OCI-LY7 (cell line): Measurements from ENCODE around the gene PLXNC1. TPM values are rescaled to one million over a fixed set of nuclear protein-coding genes. Genes with fewer than 3 reads are reported as not detected.

Experiments
- BruUV-seq: library from RNA; stranded (reverse); fragments of 400-500 nt; replicated peaks from 2 replicates; lab custom pipeline; 2021; lab: Mats Ljungman, UMichigan
- CTCF ChIA-PET: fragments of 300-600 bp; sonication (Branson Sonifier 250); formaldehyde crosslinking; loops from one replicate; lab custom pipeline; 2022; ENCODE audit warnings: antibody characterized with exemption; ENCODE audit not compliant: unreplicated experiment; lab: Charles Lee
- POLR2A ChIA-PET: fragments of 300-600 bp; sonication (Branson Sonifier 250); formaldehyde crosslinking; loops from one replicate; lab custom pipeline; 2022; ENCODE audit warnings: antibody characterized with exemption; lab: Charles Lee
- DNase-seq: peaks from one replicate; pipeline ENCODE4 v3.0.0-alpha.2; 2015; ENCODE audit warnings: low spot score
- H2AFZ ChIP-seq: fragments of 200-600 bp; sonication (generic), shearing (Covaris generic); 2 replicates; pipeline ENCODE4 v1.6.1; 2014; ENCODE audit warnings: mild to moderate bottlenecking, antibody characterized with exemption, low read length, moderate library complexity
- H3K27ac ChIP-seq: fragments of 200-600 bp; sonication (generic); 2 replicates; pipeline ENCODE4 v1.5.1; 2014; ENCODE audit warnings: mixed run types, low read depth, mild to moderate bottlenecking, moderate library complexity, low read length, inconsistent platforms; ENCODE audit not compliant: poor library complexity, severe bottlenecking
- H3K36me3 ChIP-seq: fragments of 200-600 bp; sonication (generic); 2 replicates; pipeline ENCODE4 v1.6.1; 2014; ENCODE audit warnings: mild to moderate bottlenecking, antibody characterized with exemption, low read length, moderate library complexity, mixed read lengths; ENCODE audit not compliant: insufficient read depth
- H3K4me1 ChIP-seq: fragments of 200-600 bp; sonication (generic); 2 replicates; pipeline ENCODE4 v1.5.1; 2014; ENCODE audit warnings: mild to moderate bottlenecking, low read length; ENCODE audit not compliant: insufficient read depth, poor library complexity, severe bottlenecking
- H3K4me2 ChIP-seq: fragments of 200-600 bp; sonication (generic); 2 replicates; pipeline ENCODE4 v1.6.1; 2014; ENCODE audit warnings: mild to moderate bottlenecking, low read length
- H3K4me3 ChIP-seq: fragments of 200-600 bp; sonication (generic); 2 replicates; pipeline ENCODE4 v1.5.1; 2014; ENCODE audit warnings: mild to moderate bottlenecking, low read depth, low read length; ENCODE audit not compliant: poor library complexity, severe bottlenecking
- H3K79me2 ChIP-seq: fragments of 200-600 bp; sonication (generic); 2 replicates; pipeline ENCODE4 v1.6.1; 2016; ENCODE audit warnings: low read depth, mild to moderate bottlenecking, low read length, moderate library complexity, mixed read lengths; ENCODE audit not compliant: insufficient read depth
- H3K9me2 ChIP-seq: fragments of 200-600 bp; sonication (generic); 2 replicates; pipeline ENCODE4 v1.6.1; 2016; ENCODE audit warnings: mild to moderate bottlenecking, low read length, mixed read lengths; ENCODE audit not compliant: insufficient read depth
- H3K9me3 ChIP-seq: fragments of 200-600 bp; sonication (generic); 2 replicates; pipeline ENCODE4 v1.6.1; 2014; ENCODE audit warnings: mild to moderate bottlenecking, mixed run types, low read length, mixed read lengths
- H4K20me1 ChIP-seq: fragments of 200-600 bp; sonication (generic); 2 replicates; pipeline ENCODE4 v1.6.1; 2014; ENCODE audit warnings: mild to moderate bottlenecking, antibody characterized with exemption, low read length, moderate library complexity, mixed read lengths; ENCODE audit not compliant: insufficient read depth
- EZH2phosphoT487 ChIP-seq: fragments of 200-600 bp; sonication (generic); IDR thresholded peaks from 2 replicates; pipeline ENCODE4 v1.6.1; 2018; ENCODE audit warnings: low read depth, borderline replicate concordance, mild to moderate bottlenecking, mixed run types, antibody characterized with exemption, low read length, moderate library complexity, mixed read lengths
- intact Hi-C: fragments of 100-400 bp; cut with micrococcal nuclease; formaldehyde crosslinking; loops from one replicate; pipeline ENCODE4 v1.10.0; 2022; ENCODE audit not compliant: unreplicated experiment
- total RNA-seq, 2 experiments: library from RNA; depleted of rRNA in 1 of 2; stranded (reverse); fragments of >200 nt in 1 of 2; shearing (Covaris generic) in 1 of 2; gene quantifications; 2 replicates each; pipeline ENCODE4 v1.2.3, GENCODE V29; 2014 to 2022
- TF ChIP-seq, protein P1 (sequence below): fragments of 200-600 bp; sonication (generic); conservative IDR thresholded peaks from 2 replicates; pipeline ENCODE4 v1.5.1; 2014; ENCODE audit warnings: mild to moderate bottlenecking, antibody characterized with exemption, low read length, moderate library complexity, mixed read lengths

Gene PLXNC1
- total RNA-seq, 2 experiments from 2014 or later: 4.5 to 8.0 TPM

DNA sequence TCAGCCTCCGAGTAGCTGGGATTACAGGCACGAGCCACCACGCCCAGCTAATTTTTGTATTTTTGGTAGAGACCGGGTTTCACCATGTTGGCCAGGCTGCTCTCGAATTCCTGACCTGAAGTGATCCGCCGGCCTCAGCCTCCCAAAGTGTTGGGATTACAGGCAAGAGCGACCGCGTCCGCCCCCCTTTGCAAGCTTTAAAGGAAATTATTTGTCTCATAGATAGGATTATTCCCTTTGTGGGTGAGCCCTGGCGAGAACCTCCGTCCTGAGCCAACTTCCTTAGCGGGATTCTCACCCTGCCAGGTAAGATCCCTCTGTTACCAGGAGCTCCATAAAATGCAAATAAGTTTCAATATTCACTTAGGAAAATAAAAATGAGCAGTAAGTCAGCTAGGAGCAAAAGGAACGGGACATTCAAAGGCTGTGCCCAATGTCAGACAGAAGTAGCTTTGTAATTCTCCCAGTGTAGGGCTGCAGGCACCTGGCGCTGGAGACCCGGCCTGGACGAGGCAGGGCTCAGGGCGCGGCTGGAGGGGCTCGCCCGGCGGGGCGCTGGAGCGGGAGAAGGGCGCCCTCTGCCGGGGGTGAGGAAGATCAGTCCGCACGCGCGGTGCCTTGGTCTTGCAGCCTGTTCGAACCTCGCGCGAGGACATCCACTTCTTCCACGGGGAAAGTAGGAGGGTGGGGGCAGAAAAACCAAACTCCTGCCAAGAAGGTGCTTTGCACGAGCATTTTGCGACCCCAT, 47.2 kb upstream of the PLXNC1 start:
- intact Hi-C loops: loop anchor here (1.0 to 10.0 kb wide), 3 partner anchors 532 to 1114 kb away; no protein-coding TSS in a partner anchor
- no TSS peak for BruUV-seq
- no peaks in the 10 kb centered on the region for H3K9me3 ChIP-seq
- H3K4me3 ChIP-seq: no peak overlapping the region
- no peak overlapping the region for H3K27ac ChIP-seq
- CTCF ChIA-PET: interaction anchor here (0.5 to 1.9 kb wide), 4 partner anchors 77 to 532 kb away, joined by 3 to 9 read pairs (median 3); no protein-coding TSS in a partner anchor
- DNase-seq: peak; percentile 71
- H3K4me2 ChIP-seq: no peak overlapping the region
- TF ChIP-seq, protein P1, sequence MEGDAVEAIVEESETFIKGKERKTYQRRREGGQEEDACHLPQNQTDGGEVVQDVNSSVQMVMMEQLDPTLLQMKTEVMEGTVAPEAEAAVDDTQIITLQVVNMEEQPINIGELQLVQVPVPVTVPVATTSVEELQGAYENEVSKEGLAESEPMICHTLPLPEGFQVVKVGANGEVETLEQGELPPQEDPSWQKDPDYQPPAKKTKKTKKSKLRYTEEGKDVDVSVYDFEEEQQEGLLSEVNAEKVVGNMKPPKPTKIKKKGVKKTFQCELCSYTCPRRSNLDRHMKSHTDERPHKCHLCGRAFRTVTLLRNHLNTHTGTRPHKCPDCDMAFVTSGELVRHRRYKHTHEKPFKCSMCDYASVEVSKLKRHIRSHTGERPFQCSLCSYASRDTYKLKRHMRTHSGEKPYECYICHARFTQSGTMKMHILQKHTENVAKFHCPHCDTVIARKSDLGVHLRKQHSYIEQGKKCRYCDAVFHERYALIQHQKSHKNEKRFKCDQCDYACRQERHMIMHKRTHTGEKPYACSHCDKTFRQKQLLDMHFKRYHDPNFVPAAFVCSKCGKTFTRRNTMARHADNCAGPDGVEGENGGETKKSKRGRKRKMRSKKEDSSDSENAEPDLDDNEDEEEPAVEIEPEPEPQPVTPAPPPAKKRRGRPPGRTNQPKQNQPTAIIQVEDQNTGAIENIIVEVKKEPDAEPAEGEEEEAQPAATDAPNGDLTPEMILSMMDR: peak; percentile 89
- no peak for TF ChIP-seq EZH2phosphoT487
- H3K36me3 ChIP-seq: no peaks in the 10 kb centered on the region
- POLR2A ChIA-PET: interaction anchor here (1.3 to 2.1 kb wide), 2 partner anchors 17 to 598 kb away, joined by 3 to 5 read pairs; no protein-coding TSS in a partner anchor
- peaks cover 6% of the 10 kb centered on the region; the same call in 1 of the 2 replicates for H4K20me1 ChIP-seq
- no peaks in the 10 kb centered on the region for H3K9me2 ChIP-seq
- no peaks in the 10 kb centered on the region for H3K79me2 ChIP-seq
- H2AFZ ChIP-seq: no peak overlapping the region
- peaks cover 3% of the 10 kb centered on the region for H3K4me1 ChIP-seq

DNA sequence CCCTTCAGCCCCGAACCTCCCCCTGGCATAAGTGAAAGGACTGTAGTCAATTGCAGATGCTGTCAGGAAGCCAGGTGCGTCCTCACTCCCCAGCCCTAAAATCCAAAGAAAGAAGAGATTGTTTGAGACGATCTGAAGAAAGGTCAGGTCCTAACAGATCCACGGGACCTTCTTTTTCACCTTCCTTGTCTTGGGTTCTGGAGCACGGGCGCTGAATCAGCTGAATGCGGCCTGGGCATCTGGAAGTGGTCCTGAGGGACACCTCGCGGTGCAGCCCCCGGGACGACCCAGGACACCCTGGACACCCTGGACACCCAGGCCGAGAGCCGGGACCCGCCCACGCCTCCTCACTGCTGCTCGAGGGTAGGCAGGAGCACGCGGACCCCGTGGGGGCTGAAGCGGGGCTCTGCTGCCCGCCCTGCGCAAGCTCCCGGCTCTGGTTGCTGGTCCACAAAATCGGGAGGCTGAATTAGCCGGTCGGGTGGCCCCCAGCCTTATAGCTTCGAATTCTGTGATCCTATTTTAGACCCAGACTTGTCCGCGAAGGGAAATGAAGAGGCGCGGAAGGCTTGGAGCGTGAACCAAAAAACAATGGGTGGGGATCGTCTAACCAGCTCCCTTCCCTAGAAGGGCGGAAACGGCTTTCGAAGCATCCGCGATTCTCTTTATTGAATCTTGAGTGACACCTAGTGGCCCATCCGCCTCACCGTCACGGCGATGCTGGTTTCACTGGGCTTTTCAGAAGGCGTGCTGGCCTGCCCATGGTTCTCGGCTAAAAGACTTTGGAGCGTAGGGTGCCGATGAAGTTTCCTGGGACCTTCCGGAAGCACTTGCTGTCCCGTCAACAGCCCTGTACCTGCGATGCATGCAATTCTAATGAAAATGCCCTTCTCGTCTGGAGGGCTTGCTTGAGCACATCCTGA, 46.4 kb upstream of the PLXNC1 start:
- no peaks in the 10 kb centered on the region for H3K36me3 ChIP-seq
- H2AFZ ChIP-seq: no peak overlapping the region
- H3K9me2 ChIP-seq: no peaks in the 10 kb centered on the region
- H4K20me1 ChIP-seq: peaks cover 6% of the 10 kb centered on the region; the same call in 1 of the 2 replicates
- H3K27ac ChIP-seq: no peak overlapping the region
- no peaks in the 10 kb centered on the region for H3K9me3 ChIP-seq
- CTCF ChIA-PET: interaction anchor here (0.6 to 1.9 kb wide), 7 partner anchors 11 to 591 kb away, joined by 3 to 9 read pairs (median 4); no protein-coding TSS in a partner anchor
- DNase-seq: peak; percentile 89
- POLR2A ChIA-PET: interaction anchor here (1.0 to 2.1 kb wide), 2 partner anchors 11 to 599 kb away, joined by 3 to 5 read pairs; no protein-coding TSS in a partner anchor
- H3K4me1 ChIP-seq: peaks cover 3% of the 10 kb centered on the region
- no peak overlapping the region for H3K4me3 ChIP-seq
- BruUV-seq: no TSS peak
- intact Hi-C loops: loop anchor here (1.0 to 10.0 kb wide), 4 partner anchors 533 to 1115 kb away; no protein-coding TSS in a partner anchor
- no peak for TF ChIP-seq EZH2phosphoT487
- TF ChIP-seq, protein P1: peak; percentile 87
- no peaks in the 10 kb centered on the region for H3K79me2 ChIP-seq
- H3K4me2 ChIP-seq: peak overlapping the region; percentile 53
